ENCODE data around the gene LIMCH1.

DNA sequence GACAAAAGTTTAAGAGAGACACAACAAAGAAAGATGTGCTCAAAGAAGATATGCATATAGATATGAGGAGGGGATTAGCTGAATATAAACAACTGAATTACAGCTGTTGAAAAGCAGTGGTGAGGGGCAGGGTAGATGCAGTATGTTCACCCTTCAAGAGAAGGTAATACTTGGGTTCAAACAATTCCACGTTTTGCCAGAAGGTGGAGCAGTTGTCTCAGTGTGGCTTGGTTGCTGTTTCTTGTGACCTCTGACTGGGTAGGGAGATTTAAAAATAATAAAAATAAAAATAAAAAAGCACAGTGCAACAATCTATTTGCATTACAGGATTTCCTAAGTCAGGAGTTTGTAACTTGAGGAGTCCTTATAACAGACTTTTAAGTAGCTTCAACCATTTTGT, 187.3 kb downstream of the LIMCH1 start:
- TF ChIP-seq, protein P1, sequence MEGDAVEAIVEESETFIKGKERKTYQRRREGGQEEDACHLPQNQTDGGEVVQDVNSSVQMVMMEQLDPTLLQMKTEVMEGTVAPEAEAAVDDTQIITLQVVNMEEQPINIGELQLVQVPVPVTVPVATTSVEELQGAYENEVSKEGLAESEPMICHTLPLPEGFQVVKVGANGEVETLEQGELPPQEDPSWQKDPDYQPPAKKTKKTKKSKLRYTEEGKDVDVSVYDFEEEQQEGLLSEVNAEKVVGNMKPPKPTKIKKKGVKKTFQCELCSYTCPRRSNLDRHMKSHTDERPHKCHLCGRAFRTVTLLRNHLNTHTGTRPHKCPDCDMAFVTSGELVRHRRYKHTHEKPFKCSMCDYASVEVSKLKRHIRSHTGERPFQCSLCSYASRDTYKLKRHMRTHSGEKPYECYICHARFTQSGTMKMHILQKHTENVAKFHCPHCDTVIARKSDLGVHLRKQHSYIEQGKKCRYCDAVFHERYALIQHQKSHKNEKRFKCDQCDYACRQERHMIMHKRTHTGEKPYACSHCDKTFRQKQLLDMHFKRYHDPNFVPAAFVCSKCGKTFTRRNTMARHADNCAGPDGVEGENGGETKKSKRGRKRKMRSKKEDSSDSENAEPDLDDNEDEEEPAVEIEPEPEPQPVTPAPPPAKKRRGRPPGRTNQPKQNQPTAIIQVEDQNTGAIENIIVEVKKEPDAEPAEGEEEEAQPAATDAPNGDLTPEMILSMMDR (IDR thresholded peaks at IDR 0.05): no peak
- no peak for TF ChIP-seq POLR2A (IDR thresholded peaks at IDR 0.05)
